Endothelial cell (in vitro differentiated cells): ENCODE results near the gene ERVH48-1. TPM values are rescaled to one million over a fixed set of nuclear protein-coding genes. Genes with fewer than 3 reads are reported as not detected.
"Not testable (repeated sequence)": the region's sequence is repeated elsewhere in the genome, so short reads cannot be mapped to it uniquely, and the experiment has no call there.

ENCODE experiments used
- DNase-seq: peaks from one replicate; pipeline ENCODE4 v3.0.0; 2021; ENCODE audit warnings: low spot score
- H3K27ac Mint-ChIP-seq: one replicate; pipeline ENCODE4 v1.8.0; 2021; ENCODE audit warnings: mixed read lengths, inconsistent platforms; ENCODE audit not compliant: unreplicated experiment
- H3K27me3 Mint-ChIP-seq: one replicate; pipeline ENCODE4 v1.8.0; 2021; ENCODE audit warnings: mild to moderate bottlenecking, moderate library complexity, mixed read lengths, inconsistent platforms; ENCODE audit not compliant: unreplicated experiment
- H3K36me3 Mint-ChIP-seq: one replicate; pipeline ENCODE4 v1.8.0; 2021; ENCODE audit warnings: mild to moderate bottlenecking, low read depth, mixed read lengths, inconsistent platforms; ENCODE audit not compliant: unreplicated experiment
- H3K4me1 Mint-ChIP-seq: one replicate; pipeline ENCODE4 v1.8.0; 2021; ENCODE audit warnings: mild to moderate bottlenecking, mixed read lengths, inconsistent platforms; ENCODE audit not compliant: unreplicated experiment
- H3K4me3 Mint-ChIP-seq: one replicate; pipeline ENCODE4 v1.8.0; 2021; ENCODE audit warnings: mild to moderate bottlenecking, mixed read lengths, inconsistent platforms; ENCODE audit not compliant: unreplicated experiment
- H3K9me3 Mint-ChIP-seq: one replicate; pipeline ENCODE4 v1.8.0; 2021; ENCODE audit warnings: mixed read lengths, inconsistent platforms; ENCODE audit not compliant: unreplicated experiment
- CTCF ChIP-seq: fragments of 200-600 bp; sonication (generic); IDR thresholded peaks from one replicate; pipeline ENCODE4 v1.5.0; 2021; ENCODE audit warnings: antibody characterized with exemption; ENCODE audit not compliant: unreplicated experiment
- total RNA-seq: library from RNA; stranded (reverse); fragmentation: NEBNext Ultra II Directional; extraction: Animal tissue kit (Norgen Biotek cat#: 25700); gene quantifications from one replicate; pipeline ENCODE4 v1.2.1, GENCODE V29; 2021; ENCODE audit not compliant: unreplicated experiment

Gene ERVH48-1
- total RNA-seq, 1 donor from 2014 or later, result 20.5 TPM

GRCh38 chr21:42913476-42913875, 12.0 kb downstream of the ERVH48-1 start:
- no peak overlapping the region for H3K4me3 Mint-ChIP-seq
- H3K4me1 Mint-ChIP-seq, result no peaks in the 10 kb centered on the region
- H3K36me3 Mint-ChIP-seq, result peaks cover 5% of the 10 kb centered on the region
- no peak for DNase-seq
- no peak for TF ChIP-seq CTCF
- H3K9me3 Mint-ChIP-seq, result no peaks in the 10 kb centered on the region
- no peak overlapping the region for H3K27ac Mint-ChIP-seq
- no peaks in the 10 kb centered on the region for H3K27me3 Mint-ChIP-seq

GRCh38 chr21:42911920-42912319, 13.5 kb downstream of the ERVH48-1 start:
- H3K27me3 Mint-ChIP-seq, H3K27ac Mint-ChIP-seq, H3K36me3 Mint-ChIP-seq, H3K9me3 Mint-ChIP-seq, H3K4me3 Mint-ChIP-seq, H3K4me1 Mint-ChIP-seq, DNase-seq: not testable (repeated sequence)

- not testable (repeated sequence) for DNase-seq, H3K4me1 Mint-ChIP-seq, H3K4me3 Mint-ChIP-seq, H3K9me3 Mint-ChIP-seq, H3K27ac Mint-ChIP-seq, H3K27me3 Mint-ChIP-seq
- H3K36me3 Mint-ChIP-seq, result peaks cover 22% of the 10 kb centered on the region
These were observed 16.9 kb downstream of the ERVH48-1 start for GRCh38 chr21:42908484-42908883.

- no peak for TF ChIP-seq CTCF
- H3K27me3 Mint-ChIP-seq, result peaks cover 2% of the 10 kb centered on the region
- peak overlapping the region; percentile 80 for H3K4me3 Mint-ChIP-seq
- H3K9me3 Mint-ChIP-seq, result peaks cover 4% of the 10 kb centered on the region
- H3K4me1 Mint-ChIP-seq, result no peaks in the 10 kb centered on the region
- H3K36me3 Mint-ChIP-seq, result peaks cover 28% of the 10 kb centered on the region
- no peak for DNase-seq
- H3K27ac Mint-ChIP-seq, result no peak overlapping the region
These were observed 19.2 kb downstream of the ERVH48-1 start for GRCh38 chr21:42906233-42906632.

GRCh38 chr21:42905195-42905594, 20.2 kb downstream of the ERVH48-1 start:
- Mint-ChIP-seq H3K4me1 (no peaks in the 10 kb centered on the region), H3K9me3 (peaks cover 4% of the 10 kb centered on the region), H3K27me3 (peaks cover 2% of the 10 kb centered on the region), H3K27ac (no peak overlapping the region), H3K36me3 (peaks cover 25% of the 10 kb centered on the region), H3K4me3 (no peak overlapping the region)
- TF ChIP-seq CTCF, result no peak
- no peak for DNase-seq

- peaks cover 2% of the 10 kb centered on the region for H3K27me3 Mint-ChIP-seq
- no peak overlapping the region for H3K27ac Mint-ChIP-seq
- H3K36me3 Mint-ChIP-seq, result peaks cover 25% of the 10 kb centered on the region
- no peak for TF ChIP-seq CTCF
- H3K4me1 Mint-ChIP-seq, result no peaks in the 10 kb centered on the region
- no peak overlapping the region for H3K4me3 Mint-ChIP-seq
- DNase-seq, result no peak
- H3K9me3 Mint-ChIP-seq, result peaks cover 4% of the 10 kb centered on the region
These were observed 21.6 kb downstream of the ERVH48-1 start for GRCh38 chr21:42903817-42904216.
